Endothelial cell of umbilical vein (primary cell): ENCODE data around the gene SLC9A9. TPM values are rescaled to one million over a fixed set of nuclear protein-coding genes. Genes with fewer than 3 reads are reported as not detected.

ENCODE experiments used
- BruUV-seq: library from RNA; stranded (reverse); fragments of 400-500 nt; replicated peaks from 2 replicates; lab custom pipeline; 2021; lab: Mats Ljungman, UMichigan
- CTCF ChIA-PET: fragments of 300-600, 350-600 bp; sonication (Branson Sonifier 250); formaldehyde crosslinking; loops from one replicate; lab custom pipeline; 2021; ENCODE audit warnings: antibody characterized with exemption, inconsistent platforms; lab: Charles Lee
- POLR2A ChIA-PET: fragments of 300-600, 350-600 bp; sonication (Branson Sonifier 250); formaldehyde crosslinking; loops from one replicate; lab custom pipeline; 2021; ENCODE audit warnings: antibody characterized with exemption, inconsistent platforms; lab: Charles Lee
- DNase-seq: peaks from one replicate; pipeline ENCODE4 v3.0.0-alpha.2; 2011; ENCODE audit warnings: low read depth, low spot score
- FAIRE-seq: peaks from 2 replicates; lab custom pipeline; 2011; peaks lifted over from hg19 to GRCh38; lab: Jason Lieb, UNC
- H2AFZ ChIP-seq: 2 replicates; pipeline ENCODE4 v1.6.0; 2012; ENCODE audit warnings: low read depth, low read length, control low read depth, inconsistent platforms
- H3K27ac ChIP-seq: 2 replicates; pipeline ENCODE4 v1.5.1; 2011; ENCODE audit warnings: low read depth, mild to moderate bottlenecking, control low read depth, low read length, moderate library complexity; ENCODE audit not compliant: insufficient read depth
- H3K27me3 ChIP-seq, 2 experiments: 2 replicates each; pipeline versions ENCODE4 v1.6.0 to v1.6.1; 2011; ENCODE audit warnings: low read length in 2 of 2, mixed read lengths in 1 of 2; ENCODE audit not compliant: control insufficient read depth in 2 of 2, insufficient read depth in 2 of 2
- H3K36me3 ChIP-seq, 2 experiments: 2 replicates in 1 of 2; 3 replicates in 1 of 2; pipeline ENCODE4 v1.5.1; 2011; ENCODE audit warnings: low read length in 2 of 2, mild to moderate bottlenecking in 1 of 2, moderate library complexity in 1 of 2; ENCODE audit not compliant: control insufficient read depth in 2 of 2, insufficient read depth in 2 of 2; ENCODE audit errors: extremely low read depth in 1 of 2
- H3K4me1 ChIP-seq: 3 replicates; pipeline ENCODE4 v1.5.1; 2011; ENCODE audit warnings: mild to moderate bottlenecking, low read length; ENCODE audit not compliant: control insufficient read depth, insufficient read depth; ENCODE audit errors: extremely low read depth
- H3K4me2 ChIP-seq: 2 replicates; pipeline ENCODE4 v1.6.1; 2011; ENCODE audit warnings: low read length, control low read depth, mixed read lengths; ENCODE audit not compliant: insufficient read depth
- H3K4me3 ChIP-seq, 3 experiments: fragments of 200-600 bp in 1 of 3; sonication (generic), shearing (Covaris generic) in 1 of 3; replicated peaks in 1 of 3; 2 replicates each; pipeline ENCODE4 v1.5.1; 2011 to 2016; ENCODE audit warnings: control low read depth in 3 of 3, low read length in 3 of 3, mild to moderate bottlenecking in 2 of 3, inconsistent platforms in 1 of 3, low read depth in 1 of 3, moderate library complexity in 1 of 3; ENCODE audit not compliant: insufficient read depth in 1 of 3
- H3K79me2 ChIP-seq: 2 replicates; pipeline ENCODE4 v1.6.0; 2012; ENCODE audit warnings: low read length, inconsistent platforms; ENCODE audit not compliant: control insufficient read depth, insufficient read depth
- H3K9ac ChIP-seq: replicated peaks from 2 replicates; pipeline ENCODE3; 2011; ENCODE audit warnings: low read length, control low read depth; ENCODE audit not compliant: insufficient read depth; ENCODE audit errors: extremely low read depth
- H3K9me1 ChIP-seq: replicated peaks from 3 replicates; pipeline ENCODE4 v1.6.0; 2011; ENCODE audit warnings: mild to moderate bottlenecking, low read length; ENCODE audit not compliant: control insufficient read depth, insufficient read depth; ENCODE audit errors: extremely low read depth
- H3K9me3 ChIP-seq: replicated peaks from 2 replicates; pipeline ENCODE4 v1.5.1; 2012; ENCODE audit warnings: low read length, inconsistent platforms; ENCODE audit not compliant: control insufficient read depth, insufficient read depth
- H4K20me1 ChIP-seq: replicated peaks from 2 replicates; pipeline ENCODE3; 2011; ENCODE audit warnings: mild to moderate bottlenecking, low read length; ENCODE audit not compliant: control insufficient read depth, insufficient read depth; ENCODE audit errors: extremely low read depth
- EZH2 ChIP-seq: IDR thresholded peaks from 2 replicates; pipeline ENCODE4 v1.6.1; 2012; ENCODE audit warnings: borderline replicate concordance, low read depth, mild to moderate bottlenecking, moderate library complexity, low read length, inconsistent platforms; ENCODE audit not compliant: severe bottlenecking
- FOS ChIP-seq: IDR thresholded peaks from 2 replicates; pipeline ENCODE4 v1.6.1; 2011; ENCODE audit warnings: mild to moderate bottlenecking, low read length, moderate library complexity, borderline replicate concordance; ENCODE audit not compliant: insufficient read depth
- GATA2 ChIP-seq: IDR thresholded peaks from 2 replicates; pipeline ENCODE4 v1.7.0; 2011; ENCODE audit warnings: low read depth, mild to moderate bottlenecking, moderate library complexity, mixed read lengths, low read length; ENCODE audit not compliant: insufficient read length, insufficient read depth
- JUN ChIP-seq: IDR thresholded peaks from 2 replicates; pipeline ENCODE4 v1.6.1; 2011; ENCODE audit warnings: borderline replicate concordance, low read depth; ENCODE audit not compliant: insufficient read length, insufficient read depth
- MYC ChIP-seq: IDR thresholded peaks from one replicate; pipeline ENCODE4 v1.6.1; 2011; ENCODE audit warnings: mild to moderate bottlenecking, low read depth, low read length
- POLR2A ChIP-seq: IDR thresholded peaks from 2 replicates; pipeline ENCODE4 v1.6.1; 2012; ENCODE audit warnings: low read depth, mild to moderate bottlenecking, control low read depth, low read length
- POLR2AphosphoS5 ChIP-seq: IDR thresholded peaks from 2 replicates; pipeline ENCODE4 v1.6.1; 2012; ENCODE audit warnings: low read depth, mild to moderate bottlenecking, control low read depth, low read length, moderate library complexity; ENCODE audit not compliant: insufficient read depth
- dilution Hi-C: fragments of 300-500 bp; cut with MboI; formaldehyde crosslinking; loops from one replicate; pipeline ENCODE4 v1.15.0; 2019; ENCODE audit warnings: low sequenced_read_pairs; ENCODE audit not compliant: extremely low pct_ligation_motif_present
- intact Hi-C: fragments of 100-400 bp; cut with micrococcal nuclease; formaldehyde crosslinking; loops from one replicate; pipeline ENCODE4 v1.10.0; 2022
- polyA plus RNA-seq, 4 experiments: library from polyadenylated mRNA; depleted of rRNA in 3 of 4; stranded (reverse) in 3 of 4; unstranded in 1 of 4; fragments of >200 nt; gene quantifications; 2 replicates each; pipeline versions ENCODE4 v1.2.1 to v1.2.3, GENCODE V29; 2011 to 2012; ENCODE audit warnings: missing spikeins in 1 of 4
- total RNA-seq: library from RNA; stranded (reverse); gene quantifications from 2 replicates; pipeline ENCODE4 v1.2.3, GENCODE V29; 2021
- TF ChIP-seq, protein P1 (sequence below), 2 donors: IDR thresholded peaks; 1 replicate in 1 of 2; 2 replicates in 1 of 2; pipeline ENCODE4 v1.5.1; 2011; ENCODE audit warnings: low read length in 2 of 2, mild to moderate bottlenecking in 2 of 2, moderate library complexity in 2 of 2, control low read depth in 1 of 2, inconsistent platforms in 1 of 2, low read depth in 1 of 2; ENCODE audit not compliant: insufficient read depth in 1 of 2; ENCODE audit errors: extremely low read depth in 1 of 2
- TF ChIP-seq, protein P2 (sequence below): IDR thresholded peaks from 2 replicates; pipeline ENCODE4 v1.6.1; 2011; ENCODE audit not compliant: insufficient read depth, insufficient read length

The SLC9A9 gene
- total and polyA plus RNA-seq, 2 donors (not counting 3 experiments of a cell fraction or from before 2014, with no cell fraction given), result 1.5 to 1.8 TPM

GRCh38 chr3:143840636-143841035 lies 7.6 kb downstream of the SLC9A9 start:
- Histone ChIP-seq H3K4me1 (no peaks in the 10 kb centered on the region), H3K4me2 (no peak overlapping the region), H3K79me2 (no peaks in the 10 kb centered on the region), H3K9ac (no peak overlapping the region), H3K9me1 (peaks cover 3% of the 10 kb centered on the region), H3K4me3 (no peak overlapping the region), H4K20me1 (no peaks in the 10 kb centered on the region), H3K9me3 (no peaks in the 10 kb centered on the region), H3K27ac (no peak overlapping the region), H2AFZ (no peak overlapping the region), H3K36me3 (no peaks in the 10 kb centered on the region), H3K27me3 (no peaks in the 10 kb centered on the region)
- dilution Hi-C loops (no loop called here), intact Hi-C loops (no loop called here)
- no peak for DNase-seq
- TF ChIP-seq MYC (no peak), POLR2A (no peak), JUN (no peak), FOS (no peak), POLR2AphosphoS5 (no peak), EZH2 (no peak), GATA2 (no peak)
- TF ChIP-seq, protein P1, sequence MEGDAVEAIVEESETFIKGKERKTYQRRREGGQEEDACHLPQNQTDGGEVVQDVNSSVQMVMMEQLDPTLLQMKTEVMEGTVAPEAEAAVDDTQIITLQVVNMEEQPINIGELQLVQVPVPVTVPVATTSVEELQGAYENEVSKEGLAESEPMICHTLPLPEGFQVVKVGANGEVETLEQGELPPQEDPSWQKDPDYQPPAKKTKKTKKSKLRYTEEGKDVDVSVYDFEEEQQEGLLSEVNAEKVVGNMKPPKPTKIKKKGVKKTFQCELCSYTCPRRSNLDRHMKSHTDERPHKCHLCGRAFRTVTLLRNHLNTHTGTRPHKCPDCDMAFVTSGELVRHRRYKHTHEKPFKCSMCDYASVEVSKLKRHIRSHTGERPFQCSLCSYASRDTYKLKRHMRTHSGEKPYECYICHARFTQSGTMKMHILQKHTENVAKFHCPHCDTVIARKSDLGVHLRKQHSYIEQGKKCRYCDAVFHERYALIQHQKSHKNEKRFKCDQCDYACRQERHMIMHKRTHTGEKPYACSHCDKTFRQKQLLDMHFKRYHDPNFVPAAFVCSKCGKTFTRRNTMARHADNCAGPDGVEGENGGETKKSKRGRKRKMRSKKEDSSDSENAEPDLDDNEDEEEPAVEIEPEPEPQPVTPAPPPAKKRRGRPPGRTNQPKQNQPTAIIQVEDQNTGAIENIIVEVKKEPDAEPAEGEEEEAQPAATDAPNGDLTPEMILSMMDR (IDR thresholded peaks at IDR 0.05; ENCODE audit: extremely low read depth in 1 of 2, insufficient read depth in 1 of 2, low read depth in 1 of 2, low read length in 2 of 2), result no peak
- TF ChIP-seq, protein P2, sequence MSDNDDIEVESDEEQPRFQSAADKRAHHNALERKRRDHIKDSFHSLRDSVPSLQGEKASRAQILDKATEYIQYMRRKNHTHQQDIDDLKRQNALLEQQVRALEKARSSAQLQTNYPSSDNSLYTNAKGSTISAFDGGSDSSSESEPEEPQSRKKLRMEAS, result no peak
- CTCF ChIA-PET, result no interaction called here
- BruUV-seq, result no TSS peak
- POLR2A ChIA-PET, result no interaction called here
- no peak for FAIRE-seq
